Large intestine (tissue), 3 donors: ENCODE measurements around the gene ZNHIT2. TPM values are rescaled to one million over a fixed set of nuclear protein-coding genes. Genes with fewer than 3 reads are reported as not detected.

Experiments used
- DNase-seq, 2 donors: peaks; one replicate each; pipeline versions ENCODE4 v3.0.0 to v3.0.0-alpha.2; 2013
- H3K27ac ChIP-seq: one replicate; pipeline ENCODE4 v1.5.1; 2013; ENCODE audit warnings: low read length
- H3K27me3 ChIP-seq: 2 replicates; pipeline ENCODE4 v1.6.1; 2013; ENCODE audit warnings: low read length; ENCODE audit not compliant: control insufficient read depth, insufficient read depth
- H3K36me3 ChIP-seq: 2 replicates; pipeline ENCODE4 v1.6.1; 2013; ENCODE audit warnings: low read length; ENCODE audit not compliant: control insufficient read depth, insufficient read depth
- H3K4me1 ChIP-seq: one replicate; pipeline ENCODE4 v1.6.1; 2013; ENCODE audit warnings: low read length; ENCODE audit not compliant: control insufficient read depth, insufficient read depth
- H3K4me3 ChIP-seq: one replicate; pipeline ENCODE4 v1.5.1; 2013; ENCODE audit warnings: low read length
- H3K9me3 ChIP-seq: one replicate; pipeline ENCODE4 v1.6.1; 2013; ENCODE audit warnings: mild to moderate bottlenecking, low read depth, low read length, moderate library complexity; ENCODE audit not compliant: control insufficient read depth
- WGBS: methylation state at CpG from one replicate; pipeline ENCODE4 v1.1.5; 2013; ENCODE audit warnings: low lambda C conversion rate; ENCODE audit not compliant: insufficient coverage; 5-methylcytosine and 5-hydroxymethylcytosine counted together
- polyA plus RNA-seq: library from polyadenylated mRNA; unstranded; fragments of 120-200 nt; gene quantifications from one replicate; pipeline ENCODE4 v1.2.1, GENCODE V29; 2013

The ZNHIT2 gene
- polyA plus RNA-seq, 1 donor = 6.4 TPM

DNA sequence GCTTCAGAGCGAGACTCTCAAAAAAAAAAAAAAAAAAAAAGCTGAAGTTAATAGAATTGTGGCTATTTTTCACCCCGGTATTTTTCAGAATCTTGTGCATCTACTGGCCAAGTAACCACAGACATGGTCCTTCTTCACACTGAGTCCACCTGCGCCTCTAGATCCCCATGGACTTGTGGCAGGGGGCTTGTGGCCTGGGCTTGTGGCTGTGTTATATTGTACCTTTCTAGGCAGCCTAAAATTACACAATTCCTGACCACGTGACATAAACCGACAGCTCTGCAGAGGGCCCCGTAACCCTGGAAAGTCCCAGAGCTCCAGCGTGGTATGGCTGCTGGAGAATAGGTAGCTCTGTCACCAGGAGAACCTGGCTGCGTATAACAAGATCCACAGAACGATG, 48.3 kb downstream of the ZNHIT2 start:
- H3K27ac ChIP-seq = peak overlapping the region; percentile 11
- no peaks in the 10 kb centered on the region for H3K9me3 ChIP-seq
- no CpG with 5 or more reads among the region's 9 CpGs for WGBS
- H3K4me3 ChIP-seq = no peak overlapping the region
- peaks cover 25% of the 10 kb centered on the region for H3K4me1 ChIP-seq
- DNase-seq = peak in 1 of 2 donors; percentile 60
- no peaks in the 10 kb centered on the region for H3K27me3 ChIP-seq
- no peaks in the 10 kb centered on the region for H3K36me3 ChIP-seq

DNA sequence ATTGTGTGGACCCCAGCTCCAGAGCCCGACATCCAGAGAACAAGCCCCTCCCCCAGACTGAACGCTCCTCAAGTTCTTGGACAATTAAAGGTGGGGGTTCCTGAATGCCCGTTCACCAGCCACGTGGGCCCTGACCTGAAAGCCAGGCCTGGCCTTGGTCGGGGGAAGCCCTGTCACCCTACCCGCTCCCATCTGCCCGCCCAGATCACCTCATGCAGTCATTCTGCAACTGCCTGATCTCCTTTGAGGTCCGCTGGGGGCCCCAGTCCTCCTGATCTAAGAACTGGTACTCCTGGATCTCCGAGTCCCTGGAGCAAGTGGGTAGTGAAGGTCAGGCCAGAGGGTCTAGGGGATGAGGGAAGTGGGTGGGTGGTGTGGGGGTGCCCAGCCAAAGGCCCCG, 50.1 kb downstream of the ZNHIT2 start:
- no peak for DNase-seq
- Histone ChIP-seq H3K4me1 (peaks cover 25% of the 10 kb centered on the region), H3K9me3 (no peaks in the 10 kb centered on the region), H3K4me3 (no peak overlapping the region), H3K36me3 (no peaks in the 10 kb centered on the region), H3K27ac (no peak overlapping the region), H3K27me3 (no peaks in the 10 kb centered on the region)
- no CpG with 5 or more reads among the region's 10 CpGs for WGBS

DNA sequence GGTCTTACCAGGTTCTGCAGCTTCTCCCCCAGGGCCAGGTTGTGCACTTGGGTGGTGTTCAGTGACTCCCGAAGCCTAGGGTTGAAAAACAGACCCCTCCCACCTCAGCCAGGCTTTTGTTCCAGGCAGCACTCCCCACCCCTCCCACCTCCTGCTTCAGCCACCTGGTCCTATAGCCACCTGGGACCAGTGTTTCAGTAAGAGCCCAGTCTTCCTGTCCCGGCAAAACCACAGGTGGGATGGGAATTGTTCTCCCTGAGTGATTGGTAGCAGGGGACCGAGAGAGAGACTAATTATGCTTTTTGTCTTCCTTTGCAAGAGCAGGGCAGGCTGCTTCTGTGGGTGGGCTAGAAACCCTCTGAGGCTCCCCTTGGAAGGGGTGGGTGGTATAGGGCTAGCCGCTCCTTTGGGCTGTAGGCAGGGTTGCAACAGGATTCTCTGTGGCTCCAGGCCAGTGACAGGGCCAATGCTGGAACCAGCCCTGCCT, 50.7 kb downstream of the ZNHIT2 start:
- Histone ChIP-seq H3K27ac (no peak overlapping the region), H3K36me3 (no peaks in the 10 kb centered on the region), H3K4me1 (peaks cover 25% of the 10 kb centered on the region), H3K4me3 (no peak overlapping the region), H3K9me3 (no peaks in the 10 kb centered on the region), H3K27me3 (no peaks in the 10 kb centered on the region)
- no CpG with 5 or more reads among the region's 4 CpGs for WGBS
- DNase-seq = no peak

Other genes starting within 250 kb of the ZNHIT2 start
- gene EHD1, start 239.1 kb downstream of the ZNHIT2 start, polyA plus RNA-seq = 94.8 TPM
- 18.4 TPM for gene ATG2A, start 200.5 kb downstream of the ZNHIT2 start, polyA plus RNA-seq
- gene PPP2R5B, start 193.0 kb downstream of the ZNHIT2 start, polyA plus RNA-seq = 11.6 TPM
- gene GPHA2, start 181.8 kb downstream of the ZNHIT2 start, polyA plus RNA-seq = 0.24 TPM
- 0.09 TPM for gene MAJIN, start 145.6 kb downstream of the ZNHIT2 start, polyA plus RNA-seq
- gene BATF2, start 120.7 kb downstream of the ZNHIT2 start, polyA plus RNA-seq = 15.7 TPM
- 83.3 TPM for gene ARL2, start 103.5 kb downstream of the ZNHIT2 start, polyA plus RNA-seq
- 37.7 TPM for gene SNX15, start 90.3 kb downstream of the ZNHIT2 start, polyA plus RNA-seq
- 8.9 TPM for gene SAC3D1, start 76.5 kb downstream of the ZNHIT2 start, polyA plus RNA-seq
- gene NAALADL1, start 59.1 kb downstream of the ZNHIT2 start, polyA plus RNA-seq = 8.9 TPM
- gene CDCA5, start 33.7 kb downstream of the ZNHIT2 start, polyA plus RNA-seq = 11.3 TPM
- gene ZFPL1, start 33.5 kb downstream of the ZNHIT2 start, polyA plus RNA-seq = 35.8 TPM
- gene VPS51, start 21.5 kb downstream of the ZNHIT2 start, polyA plus RNA-seq = 102 TPM
- 56.4 TPM for gene TM7SF2, start 5.8 kb downstream of the ZNHIT2 start, polyA plus RNA-seq
- 1,012 TPM for gene FAU, start 4.4 kb upstream of the ZNHIT2 start, polyA plus RNA-seq
- 35.1 TPM for gene MRPL49, start 4.6 kb upstream of the ZNHIT2 start, polyA plus RNA-seq
- 37.9 TPM for gene SYVN1, start 16.8 kb upstream of the ZNHIT2 start, polyA plus RNA-seq
- gene SPDYC, start 52.5 kb upstream of the ZNHIT2 start, polyA plus RNA-seq = not detected
- gene CAPN1, start 64.2 kb upstream of the ZNHIT2 start, polyA plus RNA-seq = 106 TPM
- gene POLA2, start 144.3 kb upstream of the ZNHIT2 start, polyA plus RNA-seq = 13.6 TPM
- gene CDC42EP2, start 197.2 kb upstream of the ZNHIT2 start, polyA plus RNA-seq = 10.5 TPM
- 48.9 TPM for gene DPF2, start 216.2 kb upstream of the ZNHIT2 start, polyA plus RNA-seq
- 2.1 TPM for gene TIGD3, start 237.1 kb upstream of the ZNHIT2 start, polyA plus RNA-seq